GM12878 (cell line): ENCODE measurements around the gene SLC43A1. TPM values are rescaled to one million over a fixed set of nuclear protein-coding genes. Genes with fewer than 3 reads are reported as not detected.
A peak's percentile ranks its signal among the peaks of the same experiment; 100 is the strongest.

ENCODE experiments used
- BCL11A ChIP-seq: IDR thresholded peaks from 2 replicates; pipeline ENCODE4 v1.6.1; 2011; ENCODE audit warnings: low read depth, low read length
- CBFB ChIP-seq: IDR thresholded peaks from 2 replicates; pipeline ENCODE4 v1.6.1; 2016; ENCODE audit warnings: antibody characterized with exemption, low read depth
- CBX5 ChIP-seq: sonication (generic); IDR thresholded peaks from 2 replicates; pipeline ENCODE4 v1.6.1; 2016; ENCODE audit warnings: low read depth, moderate library complexity, mild to moderate bottlenecking, inconsistent platforms
- CEBPZ ChIP-seq: fragments of 150-350 bp; IDR thresholded peaks from 2 replicates; pipeline ENCODE4 v1.6.1; 2016; ENCODE audit warnings: low read depth, low read length
- E2F4 ChIP-seq: IDR thresholded peaks from 2 replicates; pipeline ENCODE4 v1.6.1; 2012; ENCODE audit warnings: low read depth, low read length, improper control_type of control experiment
- HDAC6 ChIP-seq: fragments of 200-600 bp; sonication (generic); IDR thresholded peaks from one replicate; pipeline ENCODE4 v1.8.0; 2017; ENCODE audit warnings: antibody characterized with exemption; ENCODE audit not compliant: unreplicated experiment
- MXI1 ChIP-seq: fragments of 150-350 bp; IDR thresholded peaks from 2 replicates; pipeline ENCODE4 v1.6.1; 2011; ENCODE audit warnings: low read depth, mild to moderate bottlenecking, inconsistent platforms, low read length, improper control_type of control experiment
- NFIC ChIP-seq: IDR thresholded peaks from 2 replicates; pipeline ENCODE4 v1.6.1; 2012; ENCODE audit warnings: low read depth, mild to moderate bottlenecking, inconsistent platforms, low read length, moderate library complexity
- NFXL1 ChIP-seq: fragments of 450-650 bp; IDR thresholded peaks from 2 replicates; pipeline ENCODE4 v1.6.1; 2017; ENCODE audit warnings: antibody characterized with exemption, mild to moderate bottlenecking, borderline replicate concordance
- PAX8 ChIP-seq: fragments of 450-650 bp; IDR thresholded peaks from 2 replicates; pipeline ENCODE4 v1.6.1; 2017; ENCODE audit warnings: mild to moderate bottlenecking, moderate library complexity
- RCOR1 ChIP-seq: conservative IDR thresholded peaks from 2 replicates; pipeline ENCODE4 v1.6.1; 2012; ENCODE audit warnings: low read depth, low read length, improper control_type of control experiment
- SKIL ChIP-seq: fragments of 450-650 bp; IDR thresholded peaks from 2 replicates; pipeline ENCODE4 v1.6.1; 2017; ENCODE audit warnings: mild to moderate bottlenecking, low read depth, inconsistent platforms; ENCODE audit not compliant: poor library complexity, severe bottlenecking
- SMAD1 ChIP-seq: fragments of 450-650 bp; IDR thresholded peaks from 2 replicates; pipeline ENCODE4 v1.6.1; 2018; ENCODE audit warnings: mild to moderate bottlenecking, low read depth; ENCODE audit not compliant: partially characterized antibody
- SPI1 ChIP-seq: IDR thresholded peaks from 2 replicates; pipeline ENCODE4 v1.6.1; 2011; ENCODE audit warnings: low read depth, mild to moderate bottlenecking, low read length, moderate library complexity, borderline replicate concordance; ENCODE audit not compliant: insufficient read depth
- TCF12 ChIP-seq: IDR thresholded peaks from 2 replicates; pipeline ENCODE4 v1.6.1; 2011; ENCODE audit warnings: low read depth, mild to moderate bottlenecking, low read length
- WRNIP1 ChIP-seq: IDR thresholded peaks from 2 replicates; pipeline ENCODE4 v1.6.1; 2011; ENCODE audit warnings: low read depth, low read length, improper control_type of control experiment, borderline replicate concordance
- ZBTB4 ChIP-seq: fragments of 450-650 bp; formaldehyde crosslinking; IDR thresholded peaks from 2 replicates; pipeline ENCODE4 v1.4.0; 2022; ENCODE audit warnings: mild to moderate bottlenecking, moderate library complexity
- ZNF217 ChIP-seq: fragments of 450-650 bp; IDR thresholded peaks from 2 replicates; pipeline ENCODE4 v1.6.1; 2017; ENCODE audit warnings: antibody characterized with exemption, mild to moderate bottlenecking
- ZNF274 ChIP-seq: IDR thresholded peaks from one replicate; pipeline ENCODE4 v1.8.0; 2011; ENCODE audit not compliant: insufficient read length, insufficient read depth
- polyA plus RNA-seq, 11 experiments: library from polyadenylated mRNA; depleted of rRNA in 4 of 11; unstranded in 6 of 11; stranded (reverse) in 5 of 11; fragments of >200 nt; fragmentation: Nextera tagmentation in 4 of 11; fragmentation: Illumina TruSeq in 1 of 11; extraction: Ambion mirVana in 4 of 11; extraction: Trizol in 1 of 11; gene quantifications; 1 replicate in 1 of 11; 2 replicates in 10 of 11; pipeline versions ENCODE4 v1.2.1 to v1.2.3, GENCODE V29; 2011 to 2016; ENCODE audit warnings: inconsistent platforms in 2 of 11, missing spikeins in 2 of 11, low read depth in 1 of 11
- total RNA-seq, 4 experiments: library from RNA; depleted of rRNA in 3 of 4; stranded (reverse); fragments of >200 nt in 3 of 4; fragmentation: Illumina TruSeq in 1 of 4; extraction: Trizol in 1 of 4; gene quantifications; 2 replicates each; pipeline versions ENCODE4 v1.2.1 to v1.2.3, GENCODE V29; 2013 to 2021

Gene SLC43A1
- total and polyA plus RNA-seq, 10 of the 15 experiments (the other 5 are each of a cell fraction or from before 2014, with no cell fraction given): 1.0 to 17.8 (median 12.6) TPM

- TF ChIP-seq SKIL: no peak
- TF ChIP-seq NFIC: no peak
- TF ChIP-seq SPI1: no peak
- no peak for TF ChIP-seq CEBPZ
- no peak for TF ChIP-seq RCOR1
- no peak for TF ChIP-seq ZNF274
- no peak for TF ChIP-seq E2F4
- no peak for TF ChIP-seq TCF12
- no peak for TF ChIP-seq CBX5
- no peak for TF ChIP-seq ZBTB4 (CRISPR knock-in tag)
- peak; percentile 52; the same call in 1 of the 2 replicates for TF ChIP-seq ZNF217
- TF ChIP-seq SMAD1: no peak
- TF ChIP-seq MXI1: peak; percentile 79
- TF ChIP-seq CBFB: no peak
- no peak for TF ChIP-seq HDAC6
- TF ChIP-seq WRNIP1: no peak
- no peak for TF ChIP-seq PAX8
- no peak for TF ChIP-seq BCL11A
- no peak for TF ChIP-seq NFXL1
Measured at GRCh38 chr11:57482782-57483561, 32.5 kb downstream of the SLC43A1 start (continued).
